SU-DHL-6 (cell line): ENCODE data around the gene QTRT2.

Experiments
- EZH2phosphoT487 ChIP-seq: fragments of 200-600 bp; sonication (generic), shearing (Covaris generic); conservative IDR thresholded peaks from 2 replicates; pipeline ENCODE4 v1.6.1; 2018; ENCODE audit warnings: mild to moderate bottlenecking, antibody characterized with exemption, low read length, moderate library complexity, mixed read lengths
- TF ChIP-seq, protein P1 (sequence below): fragments of 200-600 bp; sonication (generic); IDR thresholded peaks from one replicate; pipeline ENCODE4 v1.5.1; 2017; ENCODE audit warnings: antibody characterized with exemption, mild to moderate bottlenecking, low read length, moderate library complexity; ENCODE audit not compliant: insufficient read depth, poor library complexity, severe bottlenecking

DNA sequence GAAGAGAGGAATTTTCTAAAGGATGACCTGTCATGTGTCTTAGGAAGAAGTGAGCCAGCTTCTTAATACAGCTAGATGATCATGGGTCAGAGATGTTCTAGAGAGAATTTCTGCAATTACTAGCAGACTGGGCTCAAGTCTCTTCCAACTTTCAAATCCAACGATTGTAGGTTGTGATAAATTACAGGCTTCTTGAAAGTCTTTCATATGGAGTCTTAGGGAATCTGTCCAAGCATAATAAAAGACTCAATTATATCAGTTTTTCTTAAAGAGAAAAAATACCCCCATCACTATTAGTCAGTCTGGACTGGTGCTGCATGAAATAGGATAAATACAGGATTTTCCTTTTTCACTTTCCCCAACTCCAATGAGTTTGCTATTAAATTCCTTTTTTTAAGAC lies 63.2 kb downstream of the QTRT2 start:
- TF ChIP-seq, protein P1, sequence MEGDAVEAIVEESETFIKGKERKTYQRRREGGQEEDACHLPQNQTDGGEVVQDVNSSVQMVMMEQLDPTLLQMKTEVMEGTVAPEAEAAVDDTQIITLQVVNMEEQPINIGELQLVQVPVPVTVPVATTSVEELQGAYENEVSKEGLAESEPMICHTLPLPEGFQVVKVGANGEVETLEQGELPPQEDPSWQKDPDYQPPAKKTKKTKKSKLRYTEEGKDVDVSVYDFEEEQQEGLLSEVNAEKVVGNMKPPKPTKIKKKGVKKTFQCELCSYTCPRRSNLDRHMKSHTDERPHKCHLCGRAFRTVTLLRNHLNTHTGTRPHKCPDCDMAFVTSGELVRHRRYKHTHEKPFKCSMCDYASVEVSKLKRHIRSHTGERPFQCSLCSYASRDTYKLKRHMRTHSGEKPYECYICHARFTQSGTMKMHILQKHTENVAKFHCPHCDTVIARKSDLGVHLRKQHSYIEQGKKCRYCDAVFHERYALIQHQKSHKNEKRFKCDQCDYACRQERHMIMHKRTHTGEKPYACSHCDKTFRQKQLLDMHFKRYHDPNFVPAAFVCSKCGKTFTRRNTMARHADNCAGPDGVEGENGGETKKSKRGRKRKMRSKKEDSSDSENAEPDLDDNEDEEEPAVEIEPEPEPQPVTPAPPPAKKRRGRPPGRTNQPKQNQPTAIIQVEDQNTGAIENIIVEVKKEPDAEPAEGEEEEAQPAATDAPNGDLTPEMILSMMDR = no peak
- no peak for TF ChIP-seq EZH2phosphoT487
